ENCODE results near the gene DTHD1.

DNA sequence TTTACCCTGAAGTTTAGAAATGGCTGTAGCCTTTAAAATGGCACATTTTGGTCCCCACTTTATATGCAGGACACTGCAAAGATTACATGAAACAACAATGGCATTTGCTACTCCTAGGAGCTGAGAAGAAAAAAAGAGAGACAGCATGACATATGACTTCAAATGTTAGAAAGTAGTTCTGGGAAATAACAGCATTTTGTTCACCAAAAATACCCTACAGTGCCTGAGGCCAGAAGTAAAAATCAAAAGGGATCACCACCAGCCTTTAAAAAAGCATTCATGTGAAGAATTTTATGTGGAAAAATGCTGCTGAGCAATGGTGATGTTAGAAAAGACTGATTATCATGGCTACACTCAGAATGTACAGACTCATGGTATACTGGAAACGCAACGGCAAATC, 110.0 kb downstream of the DTHD1 start:
- no peak for TF ChIP-seq EZH2 (IDR thresholded peaks at IDR 0.05; ENCODE audit: borderline replicate concordance, low read depth, low read length, poor library complexity, severe bottlenecking)
- TF ChIP-seq CTCF (conservative IDR thresholded peaks at IDR 0.05; ENCODE audit: low read depth, low read length): no peak

All from A673 (cell line).